IgD-negative memory B cell (primary cell): ENCODE data around the gene EGLN1. TPM values are rescaled to one million over a fixed set of nuclear protein-coding genes. Genes with fewer than 3 reads are reported as not detected.
A peak's percentile ranks its signal among the peaks of the same experiment; 100 is the strongest.
"Not testable (repeated sequence)": the region's sequence is repeated elsewhere in the genome, so short reads cannot be mapped to it uniquely, and the experiment has no call there.

Experiments used
- H3K27ac Mint-ChIP-seq, 3 donors: one replicate each; pipeline ENCODE4 v1.8.0; 2020 to 2022; ENCODE audit warnings: mild to moderate bottlenecking in 3 of 3, mixed read lengths in 3 of 3, moderate library complexity in 1 of 3
- H3K27me3 Mint-ChIP-seq: one replicate; pipeline ENCODE4 v1.8.0; 2021; ENCODE audit warnings: mixed read lengths
- H3K36me3 Mint-ChIP-seq: one replicate; pipeline ENCODE4 v1.8.0; 2020; ENCODE audit warnings: mild to moderate bottlenecking, mixed read lengths
- H3K4me1 Mint-ChIP-seq, 3 donors: one replicate each; pipeline ENCODE4 v1.8.0; 2020 to 2022; ENCODE audit warnings: mixed read lengths in 3 of 3, mild to moderate bottlenecking in 1 of 3
- H3K4me3 Mint-ChIP-seq, 4 donors: one replicate each; pipeline ENCODE4 v1.8.0; 2020 to 2022; ENCODE audit warnings: mild to moderate bottlenecking in 4 of 4, mixed read lengths in 4 of 4, moderate library complexity in 3 of 4
- H3K9me3 Mint-ChIP-seq, 3 donors: one replicate each; pipeline ENCODE4 v1.8.0; 2020 to 2021; ENCODE audit warnings: mixed read lengths in 3 of 3, mild to moderate bottlenecking in 1 of 3
- polyA plus RNA-seq: library from polyadenylated mRNA; unstranded; fragments of 300-500 nt; fragmentation: Illumina TruSeq; gene quantifications from one replicate; pipeline ENCODE4 v1.2.3, GENCODE V29; 2021

Gene EGLN1
- polyA plus RNA-seq, 1 donor from 2014 or later = 32.8 TPM

GRCh38 chr1:231431665-231432415, 9.8 kb upstream of the EGLN1 start:
- Mint-ChIP-seq H3K27ac (no peak overlapping the region), H3K36me3 (peaks cover 3% of the 10 kb centered on the region), H3K9me3 (peaks cover 0 to 6% (median 0%) of the 10 kb centered on the region in 3 donors), H3K27me3 (peaks cover 7% of the 10 kb centered on the region), H3K4me3 (no peak overlapping the region), H3K4me1 (no peaks in the 10 kb centered on the region)

- not testable (repeated sequence) for H3K36me3 Mint-ChIP-seq, H3K27ac Mint-ChIP-seq, H3K4me3 Mint-ChIP-seq, H3K27me3 Mint-ChIP-seq, H3K9me3 Mint-ChIP-seq, H3K4me1 Mint-ChIP-seq
Measured at GRCh38 chr1:231430678-231431352, 8.7 kb upstream of the EGLN1 start.

- peaks cover 2% of the 10 kb centered on the region for H3K27me3 Mint-ChIP-seq
- H3K9me3 Mint-ChIP-seq = peaks cover 0 to 6% (median 0%) of the 10 kb centered on the region in 3 donors
- peaks cover 0 to 4% (median 0%) of the 10 kb centered on the region in 3 donors for H3K4me1 Mint-ChIP-seq
- no peak overlapping the region for H3K27ac Mint-ChIP-seq
- peaks cover 3% of the 10 kb centered on the region for H3K36me3 Mint-ChIP-seq
- H3K4me3 Mint-ChIP-seq = no peak overlapping the region
Measured at GRCh38 chr1:231428377-231428776, 6.3 kb upstream of the EGLN1 start.

- H3K36me3 Mint-ChIP-seq = no peaks in the 10 kb centered on the region
- H3K4me3 Mint-ChIP-seq = peak overlapping the region in 1 of 4 donors; percentile 71
- peaks cover 0 to 4% (median 0%) of the 10 kb centered on the region in 3 donors for H3K9me3 Mint-ChIP-seq
- peaks cover 6 to 16% (median 11%) of the 10 kb centered on the region in 3 donors for H3K4me1 Mint-ChIP-seq
- no peaks in the 10 kb centered on the region for H3K27me3 Mint-ChIP-seq
- H3K27ac Mint-ChIP-seq = peak overlapping the region in 1 of 3 donors; percentile 56
Measured at GRCh38 chr1:231424950-231425805, 3.1 kb upstream of the EGLN1 start.

- peak overlapping the region in 1 of 4 donors; percentile 79 for H3K4me3 Mint-ChIP-seq
- no peaks in the 10 kb centered on the region for H3K27me3 Mint-ChIP-seq
- no peaks in the 10 kb centered on the region for H3K9me3 Mint-ChIP-seq
- H3K27ac Mint-ChIP-seq = peak overlapping the region in 1 of 3 donors; percentile 28
- H3K4me1 Mint-ChIP-seq = peaks cover 18 to 32% (median 25%) of the 10 kb centered on the region in 3 donors
- H3K36me3 Mint-ChIP-seq = no peaks in the 10 kb centered on the region
Measured at GRCh38 chr1:231423648-231424047, 1.6 kb upstream of the EGLN1 start.

GRCh38 chr1:231422798-231423309, 767 bp upstream of the EGLN1 start:
- Mint-ChIP-seq H3K36me3 (no peaks in the 10 kb centered on the region), H3K4me3 (peak overlapping the region; percentile 79 to 98 (median 91)), H3K27ac (peak overlapping the region; percentile 28 to 95 (median 60)), H3K4me1 (peaks cover 25 to 37% (median 33%) of the 10 kb centered on the region in 3 donors), H3K27me3 (no peaks in the 10 kb centered on the region), H3K9me3 (no peaks in the 10 kb centered on the region)

- no peaks in the 10 kb centered on the region for H3K36me3 Mint-ChIP-seq
- H3K9me3 Mint-ChIP-seq = no peaks in the 10 kb centered on the region
- H3K4me1 Mint-ChIP-seq = peaks cover 36 to 50% (median 45%) of the 10 kb centered on the region in 3 donors
- peak overlapping the region; percentile 85 to 90 (median 90) for H3K4me3 Mint-ChIP-seq
- H3K27me3 Mint-ChIP-seq = no peaks in the 10 kb centered on the region
- no peak overlapping the region for H3K27ac Mint-ChIP-seq
Measured at GRCh38 chr1:231421546-231421970, 529 bp downstream of the EGLN1 start.

- peak overlapping the region; percentile 80 to 92 (median 90) for H3K27ac Mint-ChIP-seq
- peaks cover 36 to 50% (median 46%) of the 10 kb centered on the region in 3 donors for H3K4me1 Mint-ChIP-seq
- no peaks in the 10 kb centered on the region for H3K27me3 Mint-ChIP-seq
- no peaks in the 10 kb centered on the region for H3K36me3 Mint-ChIP-seq
- H3K4me3 Mint-ChIP-seq = peak overlapping the region; percentile 90 to 99 (median 98)
- no peaks in the 10 kb centered on the region for H3K9me3 Mint-ChIP-seq
Measured at GRCh38 chr1:231420959-231421545, 1.0 kb downstream of the EGLN1 start.

- H3K9me3 Mint-ChIP-seq = no peaks in the 10 kb centered on the region
- peak overlapping the region; percentile 90 to 99 (median 98) for H3K4me3 Mint-ChIP-seq
- H3K4me1 Mint-ChIP-seq = peaks cover 36 to 50% (median 48%) of the 10 kb centered on the region in 3 donors
- peak overlapping the region; percentile 80 to 92 (median 90) for H3K27ac Mint-ChIP-seq
- no peaks in the 10 kb centered on the region for H3K36me3 Mint-ChIP-seq
- H3K27me3 Mint-ChIP-seq = no peaks in the 10 kb centered on the region
Measured at GRCh38 chr1:231420299-231420958, 1.7 kb downstream of the EGLN1 start.

GRCh38 chr1:231419738-231420298, 2.3 kb downstream of the EGLN1 start:
- Mint-ChIP-seq H3K4me1 (peaks cover 36 to 51% (median 46%) of the 10 kb centered on the region in 3 donors), H3K27me3 (no peaks in the 10 kb centered on the region), H3K36me3 (no peaks in the 10 kb centered on the region), H3K4me3 (peak overlapping the region; percentile 90 to 99 (median 98)), H3K27ac (peak overlapping the region; percentile 7 to 80 (median 27)), H3K9me3 (no peaks in the 10 kb centered on the region)

GRCh38 chr1:231419147-231419546, 2.9 kb downstream of the EGLN1 start:
- Mint-ChIP-seq H3K27me3 (no peaks in the 10 kb centered on the region), H3K36me3 (no peaks in the 10 kb centered on the region), H3K4me3 (peak overlapping the region; percentile 90 to 99 (median 98)), H3K9me3 (no peaks in the 10 kb centered on the region), H3K27ac (peak overlapping the region in 1 of 3 donors; percentile 5), H3K4me1 (peaks cover 36 to 55% (median 50%) of the 10 kb centered on the region in 3 donors)

- Mint-ChIP-seq H3K4me3 (peak overlapping the region; percentile 90 to 99 (median 98)), H3K27ac (peak overlapping the region in 1 of 3 donors; percentile 6), H3K4me1 (peaks cover 39 to 58% (median 55%) of the 10 kb centered on the region in 3 donors), H3K36me3 (no peaks in the 10 kb centered on the region), H3K9me3 (no peaks in the 10 kb centered on the region), H3K27me3 (no peaks in the 10 kb centered on the region)
Measured at GRCh38 chr1:231418741-231419107, 3.4 kb downstream of the EGLN1 start.

GRCh38 chr1:231418101-231418740, 3.9 kb downstream of the EGLN1 start:
- peaks cover 43 to 63% (median 59%) of the 10 kb centered on the region in 3 donors for H3K4me1 Mint-ChIP-seq
- H3K27ac Mint-ChIP-seq = peak overlapping the region in 1 of 3 donors; percentile 6
- peak overlapping the region; percentile 50 to 99 (median 76) for H3K4me3 Mint-ChIP-seq
- no peaks in the 10 kb centered on the region for H3K27me3 Mint-ChIP-seq
- H3K9me3 Mint-ChIP-seq = no peaks in the 10 kb centered on the region
- peaks cover 4% of the 10 kb centered on the region for H3K36me3 Mint-ChIP-seq
